Effector memory CD4-positive, alpha-beta T cell (primary cell): ENCODE results near the gene CEP72.

Source experiments
- DNase-seq, 3 donors: peaks; one replicate each; pipeline ENCODE4 v3.0.0-alpha.2; 2020
- H3K27ac ChIP-seq: 2 replicates; pipeline ENCODE4 v1.7.0; 2013; ENCODE audit warnings: mild to moderate bottlenecking, low read length, moderate library complexity; ENCODE audit not compliant: insufficient read depth, poor library complexity, severe bottlenecking
- H3K27me3 ChIP-seq: replicated peaks from 2 replicates; pipeline ENCODE4 v1.7.0; 2013; ENCODE audit warnings: mild to moderate bottlenecking, low read length; ENCODE audit not compliant: insufficient read depth, control insufficient read depth, poor library complexity, severe bottlenecking
- H3K36me3 ChIP-seq: 2 replicates; pipeline ENCODE4 v1.7.0; 2013; ENCODE audit warnings: mild to moderate bottlenecking, low read length, moderate library complexity; ENCODE audit not compliant: control insufficient read depth, insufficient read depth
- H3K4me1 ChIP-seq: 2 replicates; pipeline ENCODE4 v1.7.0; 2013; ENCODE audit warnings: low read length, mild to moderate bottlenecking; ENCODE audit not compliant: control insufficient read depth, insufficient read depth, poor library complexity, severe bottlenecking
- H3K4me3 ChIP-seq: 2 replicates; pipeline ENCODE4 v1.7.0; 2013; ENCODE audit warnings: low read length, low read depth, mild to moderate bottlenecking; ENCODE audit not compliant: insufficient read depth, poor library complexity, severe bottlenecking
- H3K9me3 ChIP-seq: 2 replicates; pipeline ENCODE4 v1.7.0; 2013; ENCODE audit warnings: mild to moderate bottlenecking, low read length, moderate library complexity; ENCODE audit not compliant: control insufficient read depth

The CEP72 gene

DNA sequence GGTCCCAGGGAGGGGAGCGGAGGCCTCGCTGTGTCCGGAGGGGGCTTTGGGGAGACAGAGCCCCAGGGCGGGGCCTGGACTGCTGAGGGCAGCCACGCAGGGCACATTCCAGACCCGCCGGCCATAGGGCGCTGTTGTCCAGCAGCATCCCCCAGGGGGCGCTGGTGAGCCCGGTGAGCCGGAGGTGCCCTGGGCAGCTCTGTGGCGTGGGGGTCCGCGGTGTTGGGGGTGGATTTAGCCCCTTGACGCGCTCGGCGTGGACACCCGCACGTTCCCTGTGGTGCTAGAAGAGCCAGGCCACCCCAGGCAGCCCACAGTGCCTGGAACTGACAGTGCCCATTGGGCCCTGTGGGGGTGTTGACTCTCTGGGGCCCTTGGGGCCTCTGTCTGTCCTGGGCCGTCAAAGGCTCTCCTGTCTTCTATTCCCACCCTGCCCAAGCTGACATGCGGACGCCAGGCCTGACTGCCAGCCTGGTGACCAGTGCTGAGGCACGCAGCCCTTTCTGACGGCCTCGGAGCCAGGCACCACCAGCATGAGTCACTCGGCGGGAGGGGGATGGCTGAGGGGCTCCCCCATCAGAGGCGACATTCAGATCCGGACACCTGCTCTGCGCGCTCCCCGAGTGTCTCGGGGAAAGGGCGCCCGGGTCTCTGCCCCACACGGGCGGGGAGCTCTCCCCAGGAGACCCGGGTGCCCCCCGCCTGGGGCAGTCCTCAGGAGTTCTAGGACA, 57.1 kb downstream of the CEP72 start:
- Histone ChIP-seq H3K27ac (no peak overlapping the region), H3K9me3 (no peaks in the 10 kb centered on the region), H3K4me1 (peaks cover 22% of the 10 kb centered on the region), H3K27me3 (no peaks in the 10 kb centered on the region), H3K36me3 (peaks cover 5% of the 10 kb centered on the region), H3K4me3 (no peak overlapping the region)
- peak in 2 of 3 donors; percentile 24 to 25 for DNase-seq

DNA sequence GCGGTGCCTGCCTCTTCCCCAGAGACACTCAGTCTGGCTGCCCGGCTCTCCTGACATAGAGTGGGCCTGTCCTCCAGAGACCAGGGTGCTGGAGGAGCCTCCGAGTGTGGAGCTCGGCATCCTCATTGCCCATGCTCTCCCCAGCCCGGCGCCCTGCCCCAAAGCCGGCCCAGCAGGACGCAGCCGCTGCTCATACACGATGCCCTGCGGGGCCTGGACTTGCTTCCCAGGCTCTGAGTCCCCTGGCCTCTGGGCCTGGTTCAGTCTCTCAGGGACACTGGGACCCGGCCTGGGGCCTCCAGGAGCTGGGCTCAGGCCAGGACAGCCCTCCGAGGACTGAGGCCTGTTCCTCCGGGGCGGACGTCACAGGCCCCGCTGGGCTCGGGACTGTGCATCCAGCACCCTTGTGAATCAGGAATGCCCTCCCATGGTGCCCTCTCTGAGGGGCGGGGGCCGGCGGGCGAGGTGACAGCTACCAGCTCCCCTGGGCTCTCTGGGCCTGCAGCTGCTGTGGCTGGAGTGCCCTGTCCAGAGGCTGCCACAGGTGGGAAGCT, 57.8 kb downstream of the CEP72 start:
- Histone ChIP-seq H3K36me3 (no peaks in the 10 kb centered on the region), H3K27ac (no peak overlapping the region), H3K4me1 (peaks cover 22% of the 10 kb centered on the region), H3K9me3 (no peaks in the 10 kb centered on the region), H3K4me3 (no peak overlapping the region), H3K27me3 (no peaks in the 10 kb centered on the region)
- DNase-seq, result no peak

DNA sequence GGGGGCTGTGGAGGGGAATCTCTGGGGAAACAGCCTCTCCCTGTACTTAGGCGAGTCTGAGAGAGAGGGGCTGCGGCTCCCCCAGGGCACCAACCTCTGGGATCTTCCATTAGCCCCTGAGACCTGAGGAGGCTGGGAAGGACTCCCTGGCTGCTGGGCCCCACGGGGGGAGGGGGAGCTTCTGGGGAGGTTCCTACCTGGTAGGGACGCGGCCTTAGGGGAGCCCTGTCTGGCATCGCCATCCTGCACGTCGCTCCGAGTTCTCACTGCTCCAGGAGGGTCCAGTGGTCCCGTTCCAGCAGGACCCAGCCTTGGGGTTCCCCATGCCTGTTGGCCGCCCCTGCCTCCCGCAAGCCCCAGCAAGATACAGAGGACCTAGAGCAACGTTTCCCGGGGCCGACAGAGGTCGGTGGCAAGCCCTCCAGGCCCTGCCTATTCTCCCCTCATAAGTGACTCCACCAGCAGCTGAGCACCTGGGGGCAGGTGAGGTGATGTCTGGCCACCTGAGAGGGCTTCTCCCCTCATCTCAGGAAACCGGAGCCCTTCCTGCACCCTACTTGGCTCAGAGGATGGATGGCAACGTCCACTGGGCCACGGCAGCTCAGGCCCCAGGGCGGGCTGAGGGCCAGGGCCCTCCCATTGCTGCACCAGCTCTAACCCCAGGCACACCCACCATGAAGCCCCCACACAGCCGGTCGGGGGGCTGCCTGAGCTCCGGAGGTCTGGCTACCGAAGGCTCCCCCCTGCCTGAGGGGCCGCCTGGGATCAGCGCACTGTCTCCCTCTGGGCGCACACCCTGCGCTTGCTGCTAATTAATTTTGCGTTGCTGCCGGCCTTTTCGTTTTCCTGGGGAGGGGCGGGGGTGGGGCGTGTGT, 58.5 kb downstream of the CEP72 start:
- H3K4me1 ChIP-seq, result peaks cover 22% of the 10 kb centered on the region
- no peaks in the 10 kb centered on the region for H3K36me3 ChIP-seq
- H3K4me3 ChIP-seq, result no peak overlapping the region
- no peak overlapping the region for H3K27ac ChIP-seq
- H3K27me3 ChIP-seq, result no peaks in the 10 kb centered on the region
- no peak for DNase-seq
- no peaks in the 10 kb centered on the region for H3K9me3 ChIP-seq

DNA sequence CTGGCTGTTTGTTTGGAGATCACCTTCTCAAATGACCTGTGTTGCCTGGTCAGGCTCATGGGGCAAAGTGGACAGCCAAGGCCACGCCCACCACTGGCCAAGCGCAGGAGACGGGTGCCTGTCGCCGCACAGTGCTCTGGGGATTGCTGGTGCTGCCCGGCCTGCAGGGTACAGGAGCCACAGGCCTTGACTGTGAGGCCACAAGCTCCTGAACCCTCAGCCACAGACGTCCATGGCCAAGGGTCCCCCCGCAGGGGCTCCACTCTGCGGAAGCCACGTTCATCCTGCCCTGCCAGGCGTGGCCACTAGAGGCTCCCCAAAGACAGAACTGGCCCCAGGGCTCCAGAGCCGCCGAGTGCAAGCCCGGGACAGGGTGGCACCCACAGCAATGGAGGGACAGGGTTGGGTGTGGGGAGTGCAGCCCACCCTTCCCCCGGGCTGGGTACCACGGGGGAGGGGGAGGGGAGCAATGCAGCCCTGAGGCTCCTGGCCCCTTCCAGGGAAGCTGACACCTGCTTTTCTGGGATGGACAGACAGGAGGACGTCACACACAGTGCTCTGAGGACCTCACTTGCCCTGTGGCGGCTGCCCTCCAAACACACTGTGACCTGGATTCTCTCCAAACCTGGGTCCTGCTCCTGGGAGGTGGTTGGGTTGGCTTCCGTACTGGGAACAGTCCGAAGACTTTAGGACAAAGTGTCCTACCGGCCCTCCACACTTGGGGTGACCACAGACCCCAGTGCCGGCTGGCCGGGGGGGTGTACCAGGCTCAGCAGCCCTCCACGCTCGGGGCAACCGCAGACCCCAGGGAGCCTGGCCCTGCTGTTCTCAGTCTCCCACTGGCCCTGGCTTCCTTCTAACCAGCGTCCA, 59.6 kb downstream of the CEP72 start:
- Histone ChIP-seq H3K36me3 (no peaks in the 10 kb centered on the region), H3K4me3 (peak overlapping the region; percentile 4), H3K27ac (peak overlapping the region; percentile 70), H3K9me3 (no peaks in the 10 kb centered on the region), H3K4me1 (peaks cover 22% of the 10 kb centered on the region), H3K27me3 (no peaks in the 10 kb centered on the region)
- peak; percentile 48 to 61 (median 57) for DNase-seq

DNA sequence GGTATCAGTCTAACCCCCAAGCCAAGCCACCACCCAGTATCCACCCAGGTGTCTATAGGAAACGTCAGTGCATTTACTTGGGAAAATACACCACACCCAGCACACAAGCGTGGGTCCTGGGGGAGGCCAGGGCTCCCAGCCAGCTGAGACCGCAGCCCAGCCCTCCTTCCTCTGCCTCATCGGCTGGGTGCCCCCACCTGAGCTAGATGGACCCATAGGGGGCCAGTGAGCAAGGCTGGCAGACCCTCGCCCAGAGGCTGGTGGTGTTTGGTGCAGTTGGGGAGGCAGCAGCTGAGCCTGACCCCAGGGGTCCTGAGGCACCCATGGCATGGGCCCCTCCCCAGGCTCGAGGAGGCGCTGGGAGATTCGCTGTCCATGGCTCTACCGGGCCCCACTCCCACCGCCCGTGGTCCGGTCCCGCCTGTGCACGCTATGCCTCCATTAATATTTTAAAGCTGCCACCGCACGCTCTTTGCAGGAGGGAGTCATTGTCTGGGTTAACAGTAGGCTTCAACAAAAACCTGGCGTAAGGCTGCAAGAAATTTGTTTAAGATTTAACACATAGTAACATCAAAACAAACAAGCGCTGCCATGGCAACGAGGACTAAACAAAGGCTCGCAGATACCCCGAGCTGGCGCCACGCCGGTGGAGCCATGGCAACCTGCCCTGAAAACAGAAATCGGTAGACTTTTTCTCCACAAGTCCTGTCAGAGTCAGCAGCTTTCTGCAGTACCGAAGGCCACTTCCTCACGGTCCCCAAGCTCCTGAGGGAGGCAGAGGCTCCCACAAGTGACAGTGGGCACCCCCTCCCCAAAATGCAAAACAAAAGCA, 60.4 kb downstream of the CEP72 start:
- peak overlapping the region; percentile 34 for H3K4me3 ChIP-seq
- H3K9me3 ChIP-seq, result no peaks in the 10 kb centered on the region
- H3K4me1 ChIP-seq, result peaks cover 22% of the 10 kb centered on the region
- H3K27ac ChIP-seq, result peak overlapping the region; percentile 78
- H3K27me3 ChIP-seq, result no peaks in the 10 kb centered on the region
- H3K36me3 ChIP-seq, result no peaks in the 10 kb centered on the region
- peak; percentile 86 to 91 (median 86) for DNase-seq

DNA sequence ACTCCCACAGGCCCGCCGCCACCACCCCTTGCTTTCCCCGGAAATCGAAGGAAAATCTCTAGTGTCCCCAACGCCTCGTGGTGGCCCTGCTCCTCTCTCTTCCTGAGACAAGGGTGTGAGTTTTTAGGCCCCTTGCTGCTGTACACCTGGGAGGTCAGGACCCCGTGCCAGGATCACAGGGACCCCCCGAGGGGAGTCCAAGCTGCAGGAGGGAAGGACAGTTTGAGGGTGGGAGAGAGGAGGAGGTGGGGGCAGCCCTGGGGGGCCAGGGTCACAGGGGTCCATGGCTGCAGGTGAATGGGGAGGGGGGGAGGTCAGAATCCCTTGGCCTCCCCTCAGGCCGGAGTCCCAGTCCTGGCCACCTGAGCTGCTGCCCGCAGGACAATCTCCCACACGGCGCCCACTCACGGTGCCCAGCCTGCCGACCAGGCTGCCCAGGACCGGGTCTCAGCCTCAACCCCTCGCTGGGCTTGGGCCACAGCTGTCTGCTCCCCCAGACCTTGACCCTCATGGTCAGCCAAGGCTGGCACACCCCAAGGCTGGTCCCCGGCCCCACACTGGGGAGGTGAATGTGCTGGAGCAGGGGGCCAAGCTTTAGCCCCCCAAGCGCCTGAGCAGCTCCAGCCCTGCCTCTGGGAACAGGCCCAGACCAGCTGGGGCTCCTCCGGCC, 61.2 kb downstream of the CEP72 start:
- Histone ChIP-seq H3K9me3 (no peaks in the 10 kb centered on the region), H3K36me3 (no peaks in the 10 kb centered on the region), H3K27me3 (no peaks in the 10 kb centered on the region), H3K4me3 (peak overlapping the region; percentile 26), H3K4me1 (peaks cover 22% of the 10 kb centered on the region), H3K27ac (peak overlapping the region; percentile 78)
- no peak for DNase-seq

DNA sequence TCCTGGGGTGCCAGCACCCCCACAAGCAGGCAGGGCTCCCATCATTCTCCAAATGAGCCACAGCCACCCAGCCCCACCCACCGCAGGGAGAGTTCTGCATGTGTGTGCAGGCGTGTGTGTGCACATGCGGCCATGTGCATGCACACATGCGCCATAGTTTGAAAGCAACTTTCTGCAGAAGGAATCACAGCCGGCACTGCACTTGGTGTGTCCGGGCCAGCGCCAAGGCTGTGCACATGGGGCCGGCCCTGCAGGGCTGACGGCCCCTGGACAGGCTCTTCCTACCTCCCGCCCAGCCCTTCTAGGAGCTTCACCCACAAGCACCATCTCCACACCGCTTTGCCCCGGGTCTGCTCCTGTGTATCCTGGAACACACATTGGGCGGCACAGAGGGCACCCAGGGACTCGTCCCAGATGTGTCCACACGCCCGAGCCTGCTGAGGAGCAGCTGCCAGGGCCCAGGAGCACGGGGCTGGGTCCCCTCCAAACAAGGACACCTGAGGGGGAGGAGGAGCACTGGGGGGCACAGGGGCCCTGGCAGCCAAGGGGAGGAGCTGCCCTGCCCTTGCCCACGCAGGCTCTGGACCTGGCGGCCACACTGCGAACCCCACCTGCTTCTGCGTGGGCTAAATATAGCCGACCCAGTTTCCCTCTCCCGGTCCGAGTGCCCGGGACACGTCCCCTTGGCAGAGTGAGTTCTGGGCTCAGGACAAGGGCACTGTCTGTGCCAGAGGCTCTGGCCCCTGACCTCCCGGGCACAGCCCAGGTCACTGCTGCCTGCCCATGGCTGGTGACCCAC, 61.9 kb downstream of the CEP72 start:
- Histone ChIP-seq H3K9me3 (no peaks in the 10 kb centered on the region), H3K27me3 (no peaks in the 10 kb centered on the region), H3K4me1 (peaks cover 22% of the 10 kb centered on the region), H3K27ac (peak overlapping the region; percentile 16), H3K4me3 (no peak overlapping the region), H3K36me3 (no peaks in the 10 kb centered on the region)
- no peak for DNase-seq

DNA sequence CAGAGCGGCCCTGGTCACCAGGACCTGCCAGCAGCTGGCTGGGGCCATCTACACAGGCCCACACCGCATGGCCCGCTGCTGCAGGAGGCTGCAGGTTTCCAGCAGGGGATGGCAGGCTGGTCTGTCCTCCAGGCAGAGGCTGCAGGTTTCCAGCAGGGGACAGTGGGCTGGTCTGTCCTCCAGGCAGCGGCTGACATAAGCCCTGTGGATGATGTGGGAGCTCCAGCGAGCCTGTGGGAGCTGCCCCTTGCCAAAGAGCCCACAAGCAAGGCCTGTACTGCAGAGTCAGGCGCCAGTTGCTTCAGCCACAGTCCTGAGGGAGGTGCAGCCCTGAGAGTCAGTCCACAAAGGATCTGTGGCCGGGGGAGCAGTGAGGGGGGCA, 62.5 kb downstream of the CEP72 start:
- H3K9me3 ChIP-seq, result no peaks in the 10 kb centered on the region
- H3K4me3 ChIP-seq, result no peak overlapping the region
- H3K36me3 ChIP-seq, result no peaks in the 10 kb centered on the region
- no peak for DNase-seq
- H3K27me3 ChIP-seq, result no peaks in the 10 kb centered on the region
- no peak overlapping the region for H3K27ac ChIP-seq
- H3K4me1 ChIP-seq, result peaks cover 22% of the 10 kb centered on the region
